AML-193 (cell line): Measurements from ENCODE around the gene SPPL3.
"Not testable (repeated sequence)": the region's sequence is repeated elsewhere in the genome, so short reads cannot be mapped to it uniquely, and the experiment has no call there.

Experiments used
- DNase-seq, 2 experiments: peaks; one replicate each; lab custom pipeline; 2025; lab: John Stamatoyannopoulos, UW

Gene SPPL3

GRCh38 chr12:120820884-120821510 lies 83.2 kb downstream of the SPPL3 start:
- no peak for DNase-seq

- DNase-seq = no peak
Measured at GRCh38 chr12:120818416-120818815, 85.7 kb downstream of the SPPL3 start.

GRCh38 chr12:120817559-120818330 lies 86.4 kb downstream of the SPPL3 start:
- no peak for DNase-seq

- no peak for DNase-seq
Measured at GRCh38 chr12:120816363-120816762, 87.8 kb downstream of the SPPL3 start.

GRCh38 chr12:120814903-120815429 lies 89.2 kb downstream of the SPPL3 start:
- DNase-seq = no peak

GRCh38 chr12:120814203-120814902 lies 89.8 kb downstream of the SPPL3 start:
- DNase-seq = no peak

- DNase-seq = no peak
Measured at GRCh38 chr12:120813588-120814153, 90.5 kb downstream of the SPPL3 start.

- no peak for DNase-seq
Measured at GRCh38 chr12:120810021-120810420, 94.1 kb downstream of the SPPL3 start.

GRCh38 chr12:120804428-120804827 lies 99.7 kb downstream of the SPPL3 start:
- no peak for DNase-seq

- DNase-seq = no peak
Measured at GRCh38 chr12:120801146-120801545, 103.0 kb downstream of the SPPL3 start.

- DNase-seq = no peak
Measured at GRCh38 chr12:120800665-120801064, 103.5 kb downstream of the SPPL3 start.

GRCh38 chr12:120799243-120800045 lies 104.7 kb downstream of the SPPL3 start:
- DNase-seq = no peak

- no peak for DNase-seq
Measured at GRCh38 chr12:120798696-120799095, 105.5 kb downstream of the SPPL3 start.

GRCh38 chr12:120797677-120798642 lies 106.2 kb downstream of the SPPL3 start:
- DNase-seq = no peak

- DNase-seq = no peak
Measured at GRCh38 chr12:120795441-120796178, 108.5 kb downstream of the SPPL3 start.

- no peak for DNase-seq
Measured at GRCh38 chr12:120793357-120793756, 110.8 kb downstream of the SPPL3 start.

GRCh38 chr12:120792456-120792855 lies 111.7 kb downstream of the SPPL3 start:
- DNase-seq = not testable (repeated sequence)

GRCh38 chr12:120791669-120792176 lies 112.4 kb downstream of the SPPL3 start:
- DNase-seq = no peak

GRCh38 chr12:120790114-120790513 lies 114.0 kb downstream of the SPPL3 start:
- no peak for DNase-seq
